ENCODE measurements around the gene TFAP2B.
A peak's percentile ranks its signal among the peaks of the same experiment; 100 is the strongest.

The TFAP2B gene

GRCh38 chr6:50818673-50819072 is at the start of gene TFAP2B:
Gene TFAP2B, plus strand, starts transcription at chr6:50818871. Its CDS starts 21 bp downstream, at chr6:50818892.
- no peak for DNase-seq (ENCODE audit: low read depth)

- DNase-seq (ENCODE audit: low read depth), result no peak
Observed at GRCh38 chr6:50778696-50779095, 40.0 kb upstream of the TFAP2B start.

- no peak for DNase-seq (ENCODE audit: low read depth)
Observed at GRCh38 chr6:50780382-50780781, 38.3 kb upstream of the TFAP2B start.

- no peak for DNase-seq (ENCODE audit: low read depth)
Observed at GRCh38 chr6:50785921-50786320, 32.8 kb upstream of the TFAP2B start.

- DNase-seq (ENCODE audit: low read depth), result no peak
Observed at GRCh38 chr6:50791900-50792508, 26.7 kb upstream of the TFAP2B start.

- no peak for DNase-seq (ENCODE audit: low read depth)
Observed at GRCh38 chr6:50792771-50793170, 25.9 kb upstream of the TFAP2B start.

- no peak for DNase-seq (ENCODE audit: low read depth)
Observed at GRCh38 chr6:50795574-50795973, 23.1 kb upstream of the TFAP2B start.

- DNase-seq (ENCODE audit: low read depth), result no peak
Observed at GRCh38 chr6:50804283-50804682, 14.4 kb upstream of the TFAP2B start.

- DNase-seq (ENCODE audit: low read depth), result no peak
Observed at GRCh38 chr6:50807035-50807434, 11.6 kb upstream of the TFAP2B start.

- no peak for DNase-seq (ENCODE audit: low read depth)
Observed at GRCh38 chr6:50815436-50816114, 3.1 kb upstream of the TFAP2B start.

GRCh38 chr6:50816115-50816675 is 2.5 kb upstream of the TFAP2B start:
- DNase-seq (ENCODE audit: low read depth), result peak; percentile 40

- DNase-seq (ENCODE audit: low read depth), result no peak
Observed at GRCh38 chr6:50816947-50817645, 1.6 kb upstream of the TFAP2B start.

- no peak for DNase-seq (ENCODE audit: low read depth)
Observed at GRCh38 chr6:50817646-50817950, 1.1 kb upstream of the TFAP2B start.

GRCh38 chr6:50818020-50818419 is 651 bp upstream of the TFAP2B start:
- no peak for DNase-seq (ENCODE audit: low read depth)

- DNase-seq (ENCODE audit: low read depth), result no peak
Observed at GRCh38 chr6:50819466-50819903, 814 bp downstream of the TFAP2B start.

- no peak for DNase-seq (ENCODE audit: low read depth)
Observed at GRCh38 chr6:50819904-50820868, 1.5 kb downstream of the TFAP2B start.

GRCh38 chr6:50820869-50821264 is 2.2 kb downstream of the TFAP2B start:
- DNase-seq (ENCODE audit: low read depth), result no peak

- DNase-seq (ENCODE audit: low read depth), result no peak
Observed at GRCh38 chr6:50821441-50822077, 2.9 kb downstream of the TFAP2B start.

GRCh38 chr6:50822078-50822476 is 3.4 kb downstream of the TFAP2B start:
- DNase-seq (ENCODE audit: low read depth), result no peak

- DNase-seq (ENCODE audit: low read depth), result no peak
Observed at GRCh38 chr6:50823094-50823920, 4.6 kb downstream of the TFAP2B start.

- DNase-seq (ENCODE audit: low read depth), result no peak
Observed at GRCh38 chr6:50824552-50824951, 5.9 kb downstream of the TFAP2B start.
